ENCODE measurements around the gene GJA8. TPM values are rescaled to one million over a fixed set of nuclear protein-coding genes. Genes with fewer than 3 reads are reported as not detected.
"Not testable (repeated sequence)": the region's sequence is repeated elsewhere in the genome, so short reads cannot be mapped to it uniquely, and the experiment has no call there.

The GJA8 gene
- not detected in 2 replicates for total RNA-seq

GRCh38 chr1:147902253-147902845, at the start of gene GJA8:
GJA8 (plus strand) TSS chr1:147902795; CDS start chr1:147907956, 5,161 bp downstream.
- DNase-seq = no peak

- peak; percentile 37 for DNase-seq
Measured at GRCh38 chr1:147853391-147853790, 49.2 kb upstream of the GJA8 start.

GRCh38 chr1:147854989-147855388, 47.6 kb upstream of the GJA8 start:
- not testable (repeated sequence) for DNase-seq

GRCh38 chr1:147855996-147856395, 46.6 kb upstream of the GJA8 start:
- not testable (repeated sequence) for DNase-seq

GRCh38 chr1:147867204-147867603, 35.4 kb upstream of the GJA8 start:
- not testable (repeated sequence) for DNase-seq

GRCh38 chr1:147878022-147878421, 24.6 kb upstream of the GJA8 start:
- peak; percentile 76 for DNase-seq

- DNase-seq = no peak
Measured at GRCh38 chr1:147879911-147880310, 22.7 kb upstream of the GJA8 start.

- DNase-seq = peak; percentile 37
Measured at GRCh38 chr1:147882535-147882934, 20.1 kb upstream of the GJA8 start.

GRCh38 chr1:147890177-147890790, 12.3 kb upstream of the GJA8 start:
- peak; percentile 89 for DNase-seq

- no peak for DNase-seq
Measured at GRCh38 chr1:147891088-147891487, 11.5 kb upstream of the GJA8 start.

- peak; percentile 32 for DNase-seq
Measured at GRCh38 chr1:147892216-147892615, 10.4 kb upstream of the GJA8 start.

- DNase-seq = peak; percentile 76
Measured at GRCh38 chr1:147892731-147893214, 9.8 kb upstream of the GJA8 start.

GRCh38 chr1:147895123-147895522, 7.5 kb upstream of the GJA8 start:
- DNase-seq = peak; percentile 4

GRCh38 chr1:147897029-147897752, 5.4 kb upstream of the GJA8 start:
- DNase-seq = no peak

GRCh38 chr1:147897789-147898188, 4.8 kb upstream of the GJA8 start:
- no peak for DNase-seq

GRCh38 chr1:147904726-147905125, 2.1 kb downstream of the GJA8 start:
- DNase-seq = no peak

- no peak for DNase-seq
Measured at GRCh38 chr1:147907786-147908509, 5.4 kb downstream of the GJA8 start.

- no peak for DNase-seq
Measured at GRCh38 chr1:147912553-147912952, 10.0 kb downstream of the GJA8 start.

GRCh38 chr1:147913362-147913942, 10.9 kb downstream of the GJA8 start:
- DNase-seq = no peak

- no peak for DNase-seq
Measured at GRCh38 chr1:147919896-147920295, 17.3 kb downstream of the GJA8 start.

- no peak for DNase-seq
Measured at GRCh38 chr1:147924813-147925212, 22.2 kb downstream of the GJA8 start.

GRCh38 chr1:147927215-147927614, 24.6 kb downstream of the GJA8 start:
- DNase-seq = not testable (repeated sequence)

GRCh38 chr1:147927689-147928088, 25.1 kb downstream of the GJA8 start:
- not testable (repeated sequence) for DNase-seq
